NCI-H82 treated with DMSO at 0.1 percent for 48 hours (cell line): Measurements from ENCODE around the gene OSBP2.
A peak's percentile ranks its signal among the peaks of the same experiment; 100 is the strongest.

ENCODE experiments used
- DNase-seq: peaks from one replicate; lab custom pipeline; 2025; ENCODE audit not compliant: unreplicated experiment; lab: John Stamatoyannopoulos, UW

OSBP2 gene

DNA sequence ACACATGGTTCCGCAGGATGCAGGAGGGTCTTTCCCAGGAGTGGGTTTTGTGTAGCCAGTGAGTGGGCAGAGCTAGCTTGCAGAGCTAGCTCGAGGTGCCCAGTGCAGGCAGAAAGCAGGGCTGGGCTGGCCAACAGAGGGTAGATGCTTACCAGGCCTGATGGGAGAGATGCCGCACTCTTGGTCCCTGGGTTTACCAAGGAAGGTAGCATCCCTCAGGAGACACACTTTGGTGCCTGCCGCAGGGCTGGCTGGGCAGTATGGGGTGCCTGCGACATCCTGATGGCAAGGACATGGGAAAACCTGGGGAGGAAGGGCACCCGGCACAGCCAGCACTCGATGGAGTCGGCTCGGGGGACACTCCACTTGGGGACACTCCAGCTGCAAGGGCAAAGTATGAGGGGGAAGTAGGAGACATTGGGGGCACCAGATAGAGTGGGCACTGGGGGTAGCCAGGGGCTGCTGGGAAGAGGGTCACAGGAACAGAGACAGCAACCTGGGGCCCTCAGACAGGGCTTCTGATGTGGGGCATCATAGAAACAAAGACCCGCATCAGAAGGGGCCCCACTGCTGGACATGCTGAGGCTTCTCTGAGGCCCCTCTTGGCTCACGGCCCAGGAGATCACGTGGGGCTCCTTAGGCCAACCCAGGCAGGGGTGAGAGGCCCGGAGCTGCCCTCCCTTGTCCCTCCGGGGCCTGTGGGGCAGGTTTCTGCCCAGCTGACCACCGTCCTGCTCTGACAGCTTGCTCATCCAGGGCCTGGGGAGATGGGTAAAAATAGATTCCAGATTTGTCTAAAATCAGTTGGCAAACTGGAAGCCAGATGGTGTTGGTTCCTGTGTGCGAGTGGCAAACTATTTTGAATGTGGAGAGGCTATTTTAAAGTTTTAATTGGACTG, 184.1 kb downstream of the OSBP2 start:
- no peak for DNase-seq

DNA sequence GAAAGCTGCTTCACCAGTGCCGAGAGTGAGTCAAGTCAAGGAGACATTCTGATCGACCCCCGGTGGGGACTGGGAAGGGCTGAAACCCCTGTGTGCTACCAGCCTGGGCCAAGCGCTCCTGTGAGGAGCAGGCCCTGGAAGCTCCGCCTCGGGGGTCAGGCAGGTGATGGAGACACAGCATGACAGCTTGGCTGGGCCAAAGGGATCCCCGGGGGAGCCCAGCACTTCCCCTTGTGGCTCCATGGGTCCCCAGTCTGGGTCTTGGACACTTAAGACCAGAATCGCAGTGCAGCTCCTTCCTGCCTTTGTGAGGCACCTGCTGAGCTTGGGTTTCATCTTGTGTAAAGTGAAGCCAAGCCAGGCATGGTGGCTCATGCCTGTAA, 184.7 kb downstream of the OSBP2 start:
- DNase-seq = no peak

DNA sequence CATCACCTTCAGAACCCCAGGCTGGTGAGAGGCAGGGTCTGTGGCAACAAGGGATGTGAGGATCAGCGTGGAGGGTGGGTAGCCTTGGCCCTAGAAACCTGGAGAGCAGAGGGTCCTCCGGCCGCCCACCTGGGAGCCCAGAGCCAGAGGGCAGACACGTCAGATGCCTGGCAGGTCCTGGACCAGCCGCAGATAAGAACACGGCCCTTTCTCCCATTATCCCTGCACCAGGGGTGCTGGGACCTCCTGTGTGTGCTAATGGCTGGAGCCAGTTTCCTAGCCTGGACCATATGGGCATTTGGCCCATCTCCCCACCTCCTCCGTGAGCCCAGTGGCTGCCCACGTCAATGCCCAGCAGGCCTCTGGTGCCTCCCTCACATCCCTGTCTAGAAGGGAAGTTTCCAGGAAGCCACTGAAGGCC, 185.5 kb downstream of the OSBP2 start:
- no peak for DNase-seq

DNA sequence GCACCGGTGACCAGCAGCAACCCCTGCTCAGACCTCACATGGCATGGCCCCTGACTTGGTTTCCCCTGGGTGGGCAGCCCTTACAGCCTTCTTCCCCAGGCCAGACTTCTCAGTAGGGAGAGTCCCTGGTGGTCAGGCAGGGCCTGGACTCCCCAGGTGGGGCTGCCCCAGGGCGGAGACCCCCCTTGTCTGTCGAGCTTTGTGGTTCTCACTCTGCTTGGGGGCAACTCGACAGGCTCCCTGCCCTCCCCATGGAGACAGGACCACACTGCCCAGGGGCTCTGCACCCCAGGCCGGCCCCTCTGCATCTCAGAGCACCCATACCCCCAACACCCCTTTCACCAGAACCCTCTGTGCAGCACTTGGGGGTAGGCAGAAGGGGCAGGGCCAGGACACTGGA, 186.2 kb downstream of the OSBP2 start:
- no peak for DNase-seq

DNA sequence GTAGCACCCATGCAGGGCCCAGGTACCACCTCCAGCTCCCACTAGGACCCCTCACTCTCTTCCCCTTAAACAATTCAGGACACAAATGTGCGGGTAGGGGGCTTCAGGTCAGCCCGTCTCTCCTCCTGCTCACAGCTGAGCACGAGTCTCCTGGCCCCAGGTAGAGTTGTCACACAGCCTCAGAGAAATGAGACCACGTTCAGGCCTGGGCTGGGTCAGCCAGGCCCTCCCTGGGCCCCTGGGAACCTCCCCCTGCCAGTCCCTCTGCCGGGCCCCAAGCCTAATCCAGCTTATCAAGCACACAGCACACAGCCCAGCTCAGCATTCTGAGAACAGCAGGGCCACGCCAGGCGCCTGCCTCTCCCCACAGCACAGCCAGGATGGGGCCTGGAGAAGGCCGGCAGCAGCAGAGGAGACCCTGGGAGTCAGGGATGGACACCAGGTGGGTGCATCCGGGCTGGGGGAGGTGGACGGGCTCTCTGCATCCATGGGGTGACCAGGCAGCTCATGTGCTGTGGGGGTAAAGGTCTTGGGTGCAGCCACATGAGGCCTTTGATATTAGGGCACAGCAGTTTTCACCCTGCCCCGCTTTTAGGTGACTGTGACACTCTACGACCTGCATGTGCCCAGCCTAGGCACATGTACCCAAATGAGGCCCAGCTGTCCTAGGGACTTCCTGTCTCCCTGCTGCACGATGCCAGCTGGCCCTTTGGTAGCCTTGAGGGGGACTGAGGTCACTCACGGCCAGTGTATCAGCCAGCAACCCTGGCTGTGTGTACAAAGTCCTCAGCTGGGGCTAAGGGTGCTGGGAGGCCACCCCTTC, 186.9 kb downstream of the OSBP2 start:
- DNase-seq = peak; percentile 62

DNA sequence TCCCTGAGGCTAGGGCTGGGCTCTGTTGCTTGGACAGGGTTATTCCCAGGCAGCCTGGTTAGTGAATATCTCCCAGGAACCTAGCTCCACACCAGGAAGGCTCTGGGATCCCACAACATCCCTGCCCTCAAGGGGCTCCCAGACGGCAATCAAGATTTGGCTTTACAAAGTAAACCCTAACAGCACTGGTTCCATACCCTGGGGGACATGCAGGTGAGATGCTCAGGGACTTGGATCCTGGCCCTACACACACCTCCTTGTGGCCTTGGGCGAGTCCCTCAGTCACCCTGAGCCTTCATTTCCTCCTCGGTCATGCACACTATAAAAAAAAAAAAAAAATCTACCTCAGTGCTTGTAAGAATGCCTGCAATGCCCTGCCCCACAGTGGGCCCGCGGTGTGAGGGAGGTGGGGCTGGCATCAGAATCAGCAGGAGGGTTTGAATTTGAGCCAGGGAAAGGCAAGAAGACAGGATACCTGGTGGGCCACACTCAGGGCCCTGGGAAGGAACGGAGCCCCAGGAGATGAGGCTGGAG, 187.6 kb downstream of the OSBP2 start:
- DNase-seq = no peak

DNA sequence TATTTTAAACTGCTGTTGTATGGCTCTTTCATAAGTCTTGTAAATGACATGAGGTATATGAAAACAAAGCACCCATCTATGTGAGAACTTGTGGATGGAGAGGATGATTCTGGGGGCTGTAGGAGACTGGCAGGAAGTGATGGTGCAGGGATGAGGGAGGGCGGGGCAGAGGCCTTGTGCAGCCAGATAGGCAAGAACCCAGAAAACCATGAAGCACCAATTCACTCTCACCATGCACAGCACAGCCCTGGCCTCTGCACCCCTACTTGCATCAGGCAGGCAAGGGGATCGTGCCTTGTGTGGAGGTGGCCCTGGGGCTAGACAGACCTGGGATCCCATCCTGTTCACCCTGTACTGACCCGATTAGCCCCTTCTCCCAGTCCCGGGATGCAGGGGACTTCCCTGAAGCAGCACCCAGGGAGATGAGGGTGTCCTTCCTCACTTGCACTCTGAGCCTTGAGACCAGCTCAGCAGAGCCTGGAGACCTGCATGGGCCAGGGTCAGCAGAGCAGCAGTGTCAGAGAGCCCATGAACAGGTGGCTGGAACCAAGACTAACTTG, 188.4 kb downstream of the OSBP2 start:
- no peak for DNase-seq

DNA sequence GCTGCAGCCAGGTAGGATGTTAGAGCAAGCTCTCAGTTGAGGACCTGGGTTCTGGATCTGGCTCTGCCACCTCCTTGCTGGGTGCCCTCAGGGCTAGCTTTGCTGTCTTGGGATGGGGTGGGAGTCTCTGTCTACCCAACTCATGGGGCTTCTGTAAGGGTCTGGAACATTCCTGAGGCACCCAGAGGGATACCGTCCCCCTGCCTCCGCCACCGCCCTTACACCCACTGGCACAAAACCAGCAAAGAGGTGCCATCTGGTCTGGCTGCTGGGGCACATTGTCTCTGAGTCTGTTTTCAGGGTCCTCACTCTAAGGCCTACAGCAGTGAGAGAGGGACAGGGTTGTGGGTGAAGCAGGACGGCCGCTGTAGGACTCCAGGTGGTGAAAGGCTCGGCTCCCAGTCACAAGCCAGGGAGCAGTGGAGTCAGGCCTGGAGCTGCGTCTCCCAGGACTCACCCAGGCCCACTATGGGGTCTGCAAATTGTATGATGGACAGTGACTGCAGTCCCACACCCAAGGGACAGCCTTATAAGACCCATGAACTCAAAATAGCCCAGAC, 189.0 kb downstream of the OSBP2 start:
- DNase-seq = no peak

DNA sequence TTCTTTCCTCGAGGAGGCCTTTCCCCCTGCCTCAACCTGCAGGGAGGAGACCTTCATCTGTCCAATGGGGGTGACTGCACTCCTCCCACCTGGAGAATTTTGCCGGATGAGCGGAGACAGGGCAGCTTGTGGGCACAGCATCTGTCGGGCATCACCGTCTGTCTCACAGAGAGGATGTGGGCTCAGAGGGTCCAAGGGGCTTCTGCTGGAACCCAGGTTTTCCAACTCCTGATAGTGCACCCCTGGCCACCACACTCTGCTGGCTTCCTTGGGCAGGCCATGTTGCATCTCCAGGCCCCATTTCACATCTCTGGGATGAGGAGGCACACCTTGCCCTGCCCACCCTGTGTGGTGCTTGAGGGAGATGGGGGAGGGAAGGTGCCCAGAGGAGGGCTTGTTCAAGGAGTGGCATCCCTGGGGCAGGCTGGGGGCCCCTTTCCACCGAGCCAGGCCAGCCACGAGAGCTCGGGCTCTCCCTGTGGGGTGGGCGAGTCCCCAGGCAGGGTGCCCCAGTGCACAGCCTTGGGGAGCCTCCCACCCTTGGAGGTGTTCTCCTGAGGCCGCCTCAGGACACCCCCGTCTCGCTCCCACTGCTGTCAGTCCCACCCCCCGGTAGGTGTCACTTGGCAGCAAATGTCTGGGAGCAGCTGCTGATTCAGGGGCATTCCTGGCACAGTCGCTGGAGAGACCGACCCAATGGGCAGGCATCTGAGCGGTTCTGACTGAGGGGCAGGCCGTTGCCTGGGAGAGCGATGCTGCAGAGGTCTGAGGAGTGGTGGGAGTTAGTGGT, 189.7 kb downstream of the OSBP2 start:
- DNase-seq = no peak

DNA sequence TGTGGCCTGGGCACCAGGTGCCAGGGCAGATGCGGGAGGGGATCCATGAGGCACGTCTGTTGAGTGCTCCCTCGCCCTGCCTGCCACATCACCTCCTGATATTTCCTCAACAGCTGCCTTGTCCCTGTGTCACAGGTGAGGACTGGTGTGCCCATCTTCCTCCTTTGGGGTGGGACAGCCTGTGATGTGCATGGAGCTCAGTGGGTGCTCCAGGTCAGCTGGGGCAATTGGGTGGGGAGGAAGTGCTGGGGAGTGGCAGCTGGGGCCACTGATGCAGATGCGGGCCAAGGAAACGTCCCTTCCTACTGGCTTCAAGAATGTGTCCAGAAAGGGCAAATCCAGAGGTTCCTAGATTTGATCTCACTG, 190.3 kb downstream of the OSBP2 start:
- no peak for DNase-seq

DNA sequence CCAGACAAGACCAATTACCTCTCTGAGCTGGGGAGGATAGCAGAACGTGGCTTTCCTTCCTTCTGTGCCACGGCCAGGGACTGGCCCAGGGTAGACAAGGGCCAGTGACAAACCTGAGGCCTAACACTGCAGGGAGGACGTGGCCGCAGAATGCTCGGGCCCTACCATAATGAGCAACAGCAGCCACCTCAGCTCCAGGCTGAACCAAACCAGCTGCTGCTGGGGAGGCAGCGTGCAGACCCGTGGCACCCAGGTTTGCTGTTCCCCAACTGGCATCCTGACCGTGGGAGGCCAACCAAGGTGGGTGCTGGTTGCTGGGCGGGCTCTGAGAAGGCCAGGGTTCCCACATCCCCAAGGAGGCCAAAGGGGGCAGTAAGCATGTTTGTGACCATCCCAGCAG, 190.9 kb downstream of the OSBP2 start:
- no peak for DNase-seq

DNA sequence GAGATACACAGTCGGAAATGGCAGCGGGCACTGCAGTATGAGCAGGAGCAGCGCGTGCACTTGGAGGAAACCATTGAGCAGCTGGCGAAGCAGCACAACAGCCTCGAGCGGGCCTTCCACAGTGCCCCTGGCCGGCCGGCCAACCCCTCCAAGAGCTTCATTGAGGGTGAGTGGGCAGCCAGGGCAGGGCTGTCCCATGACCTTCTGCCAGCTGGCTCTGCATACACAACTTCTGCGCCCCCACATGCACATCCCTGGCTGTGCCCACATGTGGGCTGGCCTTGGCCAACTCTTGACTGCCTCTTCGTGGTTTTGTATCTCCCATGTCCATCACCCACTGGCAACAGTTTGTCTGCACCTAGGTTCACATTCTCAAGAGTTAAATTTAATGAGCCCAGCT, 192.8 kb downstream of the OSBP2 start:
- no peak for DNase-seq

DNA sequence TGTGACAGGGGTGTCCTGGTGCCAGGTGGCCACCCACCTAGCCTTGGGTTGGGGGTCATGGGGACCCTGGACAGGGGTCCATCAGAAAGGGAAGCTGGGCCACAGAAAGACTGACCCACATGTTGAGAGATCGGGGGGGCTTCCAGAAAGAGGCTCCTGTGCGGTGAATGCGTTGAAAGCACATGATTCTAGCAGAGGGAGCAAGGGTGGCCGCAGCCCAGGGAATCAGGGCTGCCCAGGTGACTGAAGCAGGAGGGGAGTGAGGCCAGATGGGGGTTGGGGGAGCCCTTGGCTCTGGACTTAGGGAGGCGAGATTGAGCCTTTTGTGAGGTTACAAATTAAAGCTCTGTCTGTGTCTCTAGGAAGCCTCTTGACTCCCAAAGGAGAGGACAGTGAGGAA, 193.2 kb downstream of the OSBP2 start:
- no peak for DNase-seq

DNA sequence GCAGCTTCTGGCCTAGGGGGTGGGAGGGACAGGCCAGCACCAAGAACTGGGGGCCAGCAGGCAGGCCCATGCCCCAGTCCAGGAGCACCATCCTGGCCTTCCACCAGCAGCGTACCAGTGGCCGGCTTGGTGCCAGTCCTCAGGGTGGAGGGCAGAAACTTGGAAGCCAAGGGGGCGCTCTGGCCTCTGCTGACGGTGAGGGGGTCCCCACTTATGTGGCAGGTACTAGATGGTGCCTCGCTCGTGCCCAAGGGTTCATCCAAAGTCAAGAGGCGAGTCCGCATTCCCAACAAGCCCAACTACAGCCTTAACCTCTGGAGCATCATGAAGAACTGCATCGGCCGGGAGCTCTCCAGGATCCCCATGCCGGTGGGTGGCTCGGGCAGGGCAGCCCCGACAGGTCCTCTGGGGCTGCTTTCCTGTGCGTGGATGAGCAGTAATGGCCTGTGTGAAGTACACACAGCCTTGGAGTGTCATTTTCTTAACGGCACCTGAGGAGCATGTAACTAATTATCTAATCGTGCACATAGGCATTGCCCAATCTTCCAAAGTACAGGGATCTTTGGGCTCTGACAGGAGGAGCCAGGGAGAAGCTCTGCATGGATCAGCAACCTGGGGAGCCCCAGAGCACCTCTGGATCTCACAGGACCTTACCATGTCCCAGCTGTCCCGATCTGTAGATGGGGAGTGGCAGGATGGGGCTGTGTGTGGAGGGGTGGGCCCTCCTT, 194.8 kb downstream of the OSBP2 start:
- DNase-seq = no peak

DNA sequence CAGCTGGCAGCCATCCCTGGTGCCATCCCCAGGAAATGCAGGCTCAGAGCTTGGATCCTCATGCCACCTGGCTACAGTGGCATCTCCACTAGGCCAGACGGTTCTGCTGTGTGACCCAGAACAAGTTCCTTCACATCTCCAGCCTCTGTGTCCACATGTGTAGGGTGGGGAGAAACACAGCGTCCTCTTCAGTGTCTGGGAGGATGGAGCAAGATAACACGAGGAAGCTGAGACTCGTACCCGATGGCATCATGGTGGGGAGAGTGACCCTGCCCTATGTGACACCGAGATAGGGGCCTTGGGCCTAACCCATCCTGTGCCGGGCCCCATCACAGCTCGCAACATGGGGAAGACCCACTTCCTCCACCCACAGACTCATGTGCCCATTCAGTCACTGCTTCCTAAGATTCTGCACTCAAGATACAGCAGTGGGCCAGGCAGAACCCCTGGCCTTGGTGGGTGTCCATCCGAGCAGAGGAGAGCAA, 195.4 kb downstream of the OSBP2 start:
- no peak for DNase-seq

DNA sequence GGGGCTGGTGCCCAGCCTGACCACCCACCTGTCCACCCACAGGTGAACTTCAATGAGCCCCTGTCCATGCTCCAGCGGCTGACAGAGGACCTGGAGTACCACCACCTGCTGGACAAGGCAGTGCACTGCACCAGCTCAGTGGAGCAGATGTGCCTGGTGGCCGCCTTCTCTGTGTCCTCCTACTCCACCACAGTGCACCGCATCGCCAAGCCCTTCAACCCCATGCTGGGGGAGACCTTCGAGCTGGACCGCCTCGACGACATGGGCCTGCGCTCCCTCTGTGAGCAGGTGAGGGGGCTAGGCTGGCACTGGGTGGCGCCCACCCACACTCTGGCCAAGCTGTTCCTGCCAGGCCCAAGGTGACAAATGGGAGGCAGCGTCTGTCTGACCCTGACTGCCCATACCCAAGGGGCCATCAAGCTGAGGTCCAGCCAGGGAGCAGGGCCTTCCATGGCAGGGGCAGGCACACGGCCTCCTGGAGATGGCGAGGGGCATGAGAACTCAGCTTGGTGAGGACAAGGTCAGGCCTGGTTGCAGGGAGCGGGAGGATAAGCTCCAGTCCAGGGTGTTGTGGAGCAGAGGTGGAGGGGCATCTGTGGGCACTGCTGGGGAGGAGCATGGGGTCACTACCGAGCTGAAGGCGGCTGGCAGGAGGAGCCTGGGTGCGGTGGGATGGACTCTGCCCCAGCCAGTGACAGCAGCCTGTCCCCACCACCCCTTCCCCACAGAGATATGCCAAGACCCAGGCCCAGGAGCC, 196.2 kb downstream of the OSBP2 start:
- no peak for DNase-seq

DNA sequence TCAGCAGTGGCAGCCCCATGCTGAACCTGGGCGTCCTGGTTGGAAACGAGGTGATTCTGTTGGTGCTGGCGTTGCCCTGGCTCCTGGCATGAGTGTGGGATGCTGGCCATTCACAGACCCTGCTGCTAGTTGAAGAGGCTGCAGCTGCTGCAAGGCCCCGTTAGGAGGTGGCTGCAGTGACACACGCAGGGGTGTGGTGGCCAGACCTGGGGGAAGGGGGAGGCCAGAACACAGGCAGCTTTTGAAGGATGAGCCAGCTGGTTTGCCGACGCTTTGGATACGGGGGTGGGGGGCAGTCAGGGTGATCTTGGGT, 196.7 kb downstream of the OSBP2 start:
- no peak for DNase-seq

DNA sequence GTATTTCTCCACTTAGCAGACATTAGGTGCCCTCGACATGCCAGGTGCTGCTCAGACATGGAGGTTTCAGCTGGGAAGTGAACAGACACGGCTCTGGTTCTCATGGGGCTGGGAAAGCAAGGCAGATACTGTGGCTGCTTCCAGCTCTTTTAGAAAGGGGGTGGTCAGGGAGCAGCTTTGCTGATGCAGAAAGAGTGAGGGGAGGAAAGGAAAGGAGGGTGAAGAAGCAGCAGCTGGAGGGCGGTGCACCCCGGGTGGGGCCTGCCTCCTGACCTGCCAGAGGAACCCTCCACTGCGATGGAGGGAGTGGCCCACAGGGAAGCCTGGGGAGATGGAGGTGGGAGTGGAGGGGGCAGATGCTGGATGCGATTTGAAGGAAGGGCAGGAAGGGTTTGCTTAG, 197.1 kb downstream of the OSBP2 start:
- no peak for DNase-seq

DNA sequence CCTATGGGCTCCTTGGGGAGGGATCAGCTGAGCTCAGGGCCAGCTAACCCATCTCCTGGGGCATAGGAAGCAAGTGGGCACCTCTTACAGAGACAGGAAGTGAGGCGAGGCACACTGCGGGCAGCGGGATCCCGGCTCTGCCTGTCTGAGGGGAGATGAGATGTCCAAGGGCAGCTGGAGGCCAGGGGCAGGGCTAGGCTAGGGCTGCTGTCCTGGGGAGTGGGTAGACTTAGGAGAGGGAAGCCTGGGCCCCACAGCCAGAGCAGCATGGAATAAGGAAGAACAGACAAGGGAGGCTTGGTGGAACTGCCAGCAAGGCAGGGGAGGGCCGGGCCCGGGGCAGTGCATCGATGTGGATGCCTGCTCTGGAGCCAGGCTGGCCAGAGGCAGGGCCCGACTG, 197.6 kb downstream of the OSBP2 start:
- DNase-seq = no peak
